K562 (cell line): ENCODE measurements around the gene STEAP3. TPM values are rescaled to one million over a fixed set of nuclear protein-coding genes. Genes with fewer than 3 reads are reported as not detected.

Experiments used
- ATAC-seq: fragments of 200-7000 bp; cut with Tn5 transposase; 3 replicates; pipeline ENCODE4 v1.9.1; 2020; ENCODE audit warnings: moderate library complexity
- BruUV-seq: library from RNA; stranded (reverse); fragments of 400-500 nt; replicated peaks from 2 replicates; lab custom pipeline; 2021; lab: Mats Ljungman, UMichigan
- CTCF ChIA-PET: fragments of 300-600 bp; formaldehyde crosslinking; extraction: SDS; loops from one replicate; lab custom pipeline; 2021; ENCODE audit warnings: low intra/inter-chr PET ratio; lab: Yijun Ruan, JAX
- POLR2A ChIA-PET: fragments of 300-600, 350-650 bp; sonication (Branson Sonifier 250); formaldehyde crosslinking; extraction: SDS; loops from one replicate; lab custom pipeline; 2021; ENCODE audit warnings: antibody characterized with exemption, inconsistent platforms; lab: Yijun Ruan, JAX
- DNase-seq, 4 experiments: peaks; one replicate each; pipeline versions ENCODE4 v3.0.0 to v3.0.0-alpha.2; 2011 to 2018; ENCODE audit warnings: low spot score in 3 of 4, mixed read lengths in 3 of 4; ENCODE audit errors: extremely low read depth in 1 of 4
- FAIRE-seq: peaks from 2 replicates; lab custom pipeline; 2011; peaks lifted over from hg19 to GRCh38; lab: Jason Lieb, UNC
- H2AFZ ChIP-seq: 2 replicates; pipeline ENCODE4 v1.6.0; 2011; ENCODE audit warnings: low read depth, low read length, control low read depth, inconsistent platforms
- H3K27ac ChIP-seq: fragments of 200-600 bp; 3 replicates; pipeline ENCODE4 v1.8.0; 2011; ENCODE audit warnings: low read depth, mild to moderate bottlenecking, control low read depth, inconsistent platforms, low read length, moderate library complexity, mixed read lengths; ENCODE audit errors: extremely low read depth
- H3K27me3 ChIP-seq, 2 experiments: fragments of 300-600 bp in 1 of 2; 2 replicates in 1 of 2; 3 replicates in 1 of 2; pipeline versions ENCODE4 v1.6.0 to v1.8.0; 2011; ENCODE audit warnings: inconsistent platforms in 2 of 2, low read length in 2 of 2, mild to moderate bottlenecking in 1 of 2, mixed read lengths in 1 of 2, moderate library complexity in 1 of 2; ENCODE audit not compliant: control insufficient read depth in 2 of 2, insufficient read depth in 2 of 2
- H3K36me3 ChIP-seq: fragments of 300-600 bp; 3 replicates; pipeline ENCODE4 v1.8.0; 2011; ENCODE audit warnings: mild to moderate bottlenecking, low read length, inconsistent platforms; ENCODE audit not compliant: control insufficient read depth, insufficient read depth
- H3K4me1 ChIP-seq, 2 experiments: fragments of 200-600 bp in 1 of 2; replicated peaks in 1 of 2; 2 replicates in 1 of 2; 3 replicates in 1 of 2; pipeline versions ENCODE4 v1.5.1 to v1.8.0; 2011; ENCODE audit warnings: inconsistent platforms in 2 of 2, low read length in 2 of 2, mild to moderate bottlenecking in 1 of 2, mixed read lengths in 1 of 2, moderate library complexity in 1 of 2; ENCODE audit not compliant: control insufficient read depth in 2 of 2, insufficient read depth in 2 of 2
- H3K4me2 ChIP-seq: 2 replicates; pipeline ENCODE4 v1.6.1; 2011; ENCODE audit warnings: low read length, control low read depth, inconsistent platforms, mixed read lengths; ENCODE audit not compliant: insufficient read depth
- H3K4me3 ChIP-seq: fragments of 200-600 bp; sonication (generic), shearing (Covaris generic); 2 replicates; pipeline ENCODE4 v1.5.1; 2016; ENCODE audit warnings: control low read depth, inconsistent platforms
- H3K79me2 ChIP-seq: fragments of 200-600 bp; 3 replicates; pipeline ENCODE4 v1.8.0; 2011; ENCODE audit warnings: low read length, inconsistent platforms; ENCODE audit not compliant: control insufficient read depth, insufficient read depth
- H3K9ac ChIP-seq, 2 experiments: 2 replicates each; pipeline versions ENCODE4 v1.6.0 to v1.6.1; 2011; ENCODE audit warnings: low read depth in 2 of 2, low read length in 2 of 2, control low read depth in 1 of 2, inconsistent platforms in 1 of 2, mild to moderate bottlenecking in 1 of 2, mixed read lengths in 1 of 2; ENCODE audit not compliant: insufficient read depth in 1 of 2
- H3K9me1 ChIP-seq: one replicate; pipeline ENCODE4 v1.6.0; 2011; ENCODE audit warnings: inconsistent platforms, mild to moderate bottlenecking, low read length, moderate library complexity; ENCODE audit not compliant: control insufficient read depth, insufficient read depth
- H3K9me3 ChIP-seq: replicated peaks from 2 replicates; pipeline ENCODE4 v1.5.1; 2011; ENCODE audit warnings: low read depth, low read length, inconsistent platforms; ENCODE audit not compliant: control insufficient read depth, insufficient read depth
- H4K20me1 ChIP-seq: replicated peaks from 2 replicates; pipeline ENCODE4 v1.6.1; 2011; ENCODE audit warnings: low read length, inconsistent platforms, mixed read lengths; ENCODE audit not compliant: control insufficient read depth, insufficient read depth
- ADNP ChIP-seq: fragments of 200-800 bp; sonication (Bioruptor generic); IDR thresholded peaks from 2 replicates; pipeline ENCODE4 v1.6.1; 2016; ENCODE audit warnings: missing genetic modification characterization, missing compliant biosample characterization
- BRD9 ChIP-seq: fragments of 450-650 bp; IDR thresholded peaks from 2 replicates; pipeline ENCODE4 v1.6.1; 2018; ENCODE audit warnings: low read depth; ENCODE audit not compliant: partially characterized antibody
- COPS2 ChIP-seq: fragments of 450-650 bp; conservative IDR thresholded peaks from 2 replicates; pipeline ENCODE4 v1.6.1; 2016; ENCODE audit warnings: mild to moderate bottlenecking, moderate library complexity
- DMBX1 ChIP-seq: fragments of 250-450 bp; sonication (Bioruptor Pico); IDR thresholded peaks from 2 replicates; pipeline ENCODE4 v1.8.0; 2022; ENCODE audit warnings: inconsistent platforms, mild to moderate bottlenecking, moderate library complexity, borderline replicate concordance
- EHMT2 ChIP-seq: fragments of 450-650 bp; IDR thresholded peaks from 2 replicates; pipeline ENCODE4 v1.6.1; 2018; ENCODE audit warnings: antibody characterized with exemption
- ESRRA ChIP-seq: fragments of 450-650 bp; IDR thresholded peaks from 2 replicates; pipeline ENCODE4 v1.6.1; 2014; ENCODE audit warnings: low read depth, mild to moderate bottlenecking, moderate library complexity, borderline replicate concordance
- FOXO4 ChIP-seq: fragments of 450-650 bp; formaldehyde crosslinking; IDR thresholded peaks from 2 replicates; pipeline ENCODE4 v1.4.0; 2020; ENCODE audit warnings: mild to moderate bottlenecking, moderate library complexity
- HNRNPH1 ChIP-seq: fragments of 200-400 bp; formaldehyde crosslinking; optimal IDR thresholded peaks from 2 replicates; pipeline ENCODE3; 2017; ENCODE audit warnings: low read depth, mild to moderate bottlenecking, low read length, moderate library complexity
- SMAD3 ChIP-seq: fragments of 450-650 bp; formaldehyde crosslinking; conservative IDR thresholded peaks from 2 replicates; pipeline ENCODE4 v1.4.0; 2020; ENCODE audit warnings: mild to moderate bottlenecking
- SMARCC2 ChIP-seq: fragments of 450-650 bp; IDR thresholded peaks from 2 replicates; pipeline ENCODE4 v1.6.1; 2017; ENCODE audit warnings: antibody characterized with exemption, moderate library complexity, mild to moderate bottlenecking, low read depth
- ZC3H11A ChIP-seq: IDR thresholded peaks from 2 replicates; pipeline ENCODE4 v1.6.1; 2012; ENCODE audit warnings: low read depth, low read length, improper control_type of control experiment
- ZFX ChIP-seq: sonication (generic); formaldehyde crosslinking; IDR thresholded peaks from 2 replicates; pipeline ENCODE4 v1.8.0; 2022; ENCODE audit warnings: mild to moderate bottlenecking, missing genetic modification reagents, moderate library complexity
- ZNF274 ChIP-seq: IDR thresholded peaks from 2 replicates; pipeline ENCODE4 v1.6.1; 2011; ENCODE audit warnings: low read depth, mild to moderate bottlenecking, low read length, moderate library complexity, borderline replicate concordance
- ZNF507 ChIP-seq: conservative IDR thresholded peaks from 2 replicates; pipeline ENCODE4 v1.6.1; 2017; ENCODE audit warnings: missing genetic modification characterization, missing compliant biosample characterization
- ZNF695 ChIP-seq: fragments of 450-650 bp; formaldehyde crosslinking; IDR thresholded peaks from 2 replicates; pipeline ENCODE4 v1.4.0; 2020; ENCODE audit warnings: mild to moderate bottlenecking, moderate library complexity
- WGBS: fragments of 100-300 bp; shearing (Covaris generic); methylation state at CpG from one replicate; pipeline ENCODE4 v1.1.6; 2016; ENCODE audit warnings: low coverage, mixed read lengths; ENCODE audit not compliant: insufficient coverage; ENCODE audit errors: missing lambda C conversion rate; 5-methylcytosine and 5-hydroxymethylcytosine counted together
- in situ Hi-C: fragments of 300-500 bp; cut with MboI; formaldehyde crosslinking; loops from 4 replicates; pipeline ENCODE4 v1.15.0; 2018; ENCODE audit warnings: inconsistent platforms, mixed read lengths
- intact Hi-C: fragments of 100-400 bp; cut with micrococcal nuclease; formaldehyde crosslinking; loops from 2 replicates; pipeline ENCODE4 v1.14.2; 2022
- polyA plus RNA-seq, 8 experiments: library from polyadenylated mRNA; depleted of rRNA in 4 of 8; stranded (reverse) in 5 of 8; unstranded in 3 of 8; fragments of >200 nt; fragmentation: Nextera tagmentation in 2 of 8; fragmentation: Illumina TruSeq in 1 of 8; extraction: Ambion mirVana in 2 of 8; extraction: Trizol in 1 of 8; gene quantifications; 2 replicates each; pipeline versions ENCODE4 v1.2.1 to v1.2.3, GENCODE V29; 2011 to 2014; ENCODE audit warnings: inconsistent platforms in 1 of 8, missing spikeins in 1 of 8
- total RNA-seq, 7 experiments: library from RNA; depleted of rRNA in 6 of 7; stranded (reverse); fragments of >200 nt in 6 of 7; fragmentation: Illumina TruSeq in 2 of 7; extraction: Trizol in 2 of 7; gene quantifications; 2 replicates each; pipeline versions ENCODE4 v1.2.1 to v1.2.3, GENCODE V29; 2011 to 2021; ENCODE audit warnings: low replicate concordance in 1 of 7

Gene STEAP3
- total and polyA plus RNA-seq, 9 of the 15 experiments (the other 6 are each of a cell fraction or from before 2014, with no cell fraction given) = 1.8 to 31.6 (median 9.0) TPM

DNA sequence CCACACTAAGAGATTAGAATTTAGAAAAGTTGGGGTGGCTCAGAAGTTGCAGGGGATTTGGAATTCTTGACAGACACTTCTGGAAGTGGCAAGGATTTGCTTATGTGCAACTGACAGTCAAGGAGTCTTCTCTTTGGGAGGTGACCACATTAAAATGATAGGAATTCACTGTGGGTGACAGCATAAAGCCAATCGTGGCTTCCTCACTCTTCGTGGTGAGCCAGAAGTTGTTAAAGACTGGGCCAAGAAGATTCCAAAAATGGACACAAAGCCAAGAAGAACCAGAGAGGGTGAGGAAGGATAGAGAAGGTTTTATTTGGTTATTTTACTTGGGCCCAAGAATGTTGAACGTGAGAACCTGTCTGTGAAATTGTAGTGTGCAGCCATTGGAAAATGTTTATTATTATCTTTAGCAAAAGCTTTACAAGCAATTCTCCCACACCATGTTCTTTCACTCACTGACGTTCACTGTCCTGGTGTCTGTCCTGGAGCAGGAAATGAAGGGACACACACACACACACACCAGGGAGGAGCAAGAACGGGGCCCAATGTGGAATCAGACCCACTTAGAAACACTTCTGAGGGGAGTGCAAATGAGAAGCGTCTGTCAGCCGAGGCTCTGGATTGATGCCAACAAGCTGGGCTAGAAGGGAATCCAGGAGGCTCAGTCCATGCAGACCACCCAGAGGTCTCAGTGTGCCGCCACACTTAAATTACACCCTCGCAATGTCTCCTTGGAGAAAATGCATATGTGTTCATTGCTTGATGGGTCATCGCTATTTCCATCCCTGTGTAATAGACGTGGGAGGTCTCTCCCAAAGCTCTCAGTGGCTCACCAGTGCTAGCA, 37.2 kb downstream of the STEAP3 start:
- POLR2A ChIA-PET = no interaction called here
- no peak overlapping the region for H3K9ac ChIP-seq
- BruUV-seq = no TSS peak
- TF ChIP-seq ZC3H11A (no peak), BRD9 (no peak), ZNF274 (no peak), ESRRA (no peak), ZNF507 (tag) (no peak), ZFX (CRISPR knock-in tag) (no peak), SMARCC2 (no peak), HNRNPH1 (no peak), EHMT2 (no peak), COPS2 (no peak), ADNP (tag) (no peak), FOXO4 (no peak), SMAD3 (CRISPR knock-in tag) (no peak), DMBX1 (CRISPR knock-in tag) (no peak), ZNF695 (CRISPR knock-in tag) (no peak)
- peaks cover 3% of the 10 kb centered on the region for H3K9me1 ChIP-seq
- no peak overlapping the region for H3K4me2 ChIP-seq
- H3K4me3 ChIP-seq = no peak overlapping the region
- WGBS = 64% methylated on average over 11 of the region's 11 CpGs
- no peak overlapping the region for H2AFZ ChIP-seq
- H3K27ac ChIP-seq = no peak overlapping the region
- DNase-seq (no peak), ATAC-seq (no peak), FAIRE-seq (no peak)
- H3K9me3 ChIP-seq = no peaks in the 10 kb centered on the region
- no peaks in the 10 kb centered on the region for H3K79me2 ChIP-seq
- intact Hi-C loops (loop anchor here (10.0 kb wide), 1 partner anchor 376 kb away; no protein-coding TSS in a partner anchor), in situ Hi-C loops (no loop called here)
- H3K27me3 ChIP-seq = no peaks in the 10 kb centered on the region
- H3K36me3 ChIP-seq = peaks cover 56% of the 10 kb centered on the region; the same call in 2 of the 3 replicates
- H3K4me1 ChIP-seq = peaks cover 0 to 7% of the 10 kb centered on the region in 2 experiments; a peak in 2 of 5 replicates
- CTCF ChIA-PET = no interaction called here
- no peaks in the 10 kb centered on the region for H4K20me1 ChIP-seq
